SK-N-SH treated with all-trans-retinoic acid at 6 μM for 48 hours (cell line): Measurements from ENCODE around the gene SMKR1.

Experiments used
- ATAC-seq: fragments of 200-7000 bp; cut with Tn5 transposase; 3 replicates; pipeline ENCODE4 v1.9.1; 2020; ENCODE audit warnings: mild to moderate bottlenecking, moderate library complexity
- BACH2 ChIP-seq: fragments of 250-450 bp; sonication (Bioruptor Pico); IDR thresholded peaks from 2 replicates; pipeline ENCODE4 v1.9.0; 2021; ENCODE audit warnings: mild to moderate bottlenecking, borderline replicate concordance
- CREB5 ChIP-seq: fragments of 250-450 bp; sonication (Bioruptor Pico); IDR thresholded peaks from 2 replicates; pipeline ENCODE4 v1.5.1; 2020; ENCODE audit warnings: low read depth, mild to moderate bottlenecking, moderate library complexity
- CSDC2 ChIP-seq: fragments of 250-450 bp; sonication (Bioruptor Pico); IDR thresholded peaks from 2 replicates; pipeline ENCODE4 v1.5.0; 2020; ENCODE audit warnings: mild to moderate bottlenecking, moderate library complexity
- ESRRG ChIP-seq: fragments of 250-450 bp; sonication (Bioruptor Pico); IDR thresholded peaks from 2 replicates; pipeline ENCODE4 v1.6.1; 2021; ENCODE audit warnings: mild to moderate bottlenecking
- GLIS3 ChIP-seq: fragments of 250-450 bp; sonication (Bioruptor Pico); IDR thresholded peaks from 2 replicates; pipeline ENCODE4 v1.5.0; 2020; ENCODE audit warnings: mild to moderate bottlenecking, moderate library complexity
- ISL1 ChIP-seq: fragments of 250-450 bp; sonication (Bioruptor Pico); IDR thresholded peaks from 2 replicates; pipeline ENCODE4 v2.1.2; 2022; ENCODE audit warnings: mild to moderate bottlenecking, moderate library complexity
- POU6F1 ChIP-seq: fragments of 250-450 bp; sonication (Bioruptor Pico); IDR thresholded peaks from 2 replicates; pipeline ENCODE4 v1.8.0; 2021; ENCODE audit warnings: low read depth, mild to moderate bottlenecking, moderate library complexity, borderline replicate concordance
- PPARA ChIP-seq: fragments of 250-450 bp; sonication (Bioruptor Pico); IDR thresholded peaks from 2 replicates; pipeline ENCODE4 v1.5.0; 2020; ENCODE audit warnings: mild to moderate bottlenecking, borderline replicate concordance
- SNAI2 ChIP-seq: fragments of 250-450 bp; sonication (Bioruptor Pico); IDR thresholded peaks from 2 replicates; pipeline ENCODE4 v1.5.0; 2020; ENCODE audit warnings: mild to moderate bottlenecking, moderate library complexity
- TCF4 ChIP-seq: fragments of 250-450 bp; sonication (Bioruptor Pico); IDR thresholded peaks from 2 replicates; pipeline ENCODE4 v1.8.0; 2021; ENCODE audit warnings: mild to moderate bottlenecking, moderate library complexity, borderline replicate concordance
- TOX ChIP-seq: fragments of 250-450 bp; sonication (Bioruptor Pico); IDR thresholded peaks from 2 replicates; pipeline ENCODE4 v1.8.0; 2021; ENCODE audit warnings: mild to moderate bottlenecking, moderate library complexity, borderline replicate concordance
- TSHZ2 ChIP-seq: fragments of 250-450 bp; sonication (Bioruptor Pico); IDR thresholded peaks from 2 replicates; pipeline ENCODE4 v1.5.0; 2020; ENCODE audit warnings: mild to moderate bottlenecking, moderate library complexity
- ZC3H10 ChIP-seq: fragments of 250-450 bp; sonication (Bioruptor Pico); IDR thresholded peaks from 2 replicates; pipeline ENCODE4 v1.5.1; 2021; ENCODE audit warnings: mild to moderate bottlenecking, moderate library complexity
- ZFP3 ChIP-seq: fragments of 250-450 bp; sonication (Bioruptor Pico); IDR thresholded peaks from 2 replicates; pipeline ENCODE4 v1.5.0; 2020; ENCODE audit warnings: mild to moderate bottlenecking, moderate library complexity
- ZFP30 ChIP-seq: fragments of 450-650 bp; formaldehyde crosslinking; IDR thresholded peaks from 2 replicates; pipeline ENCODE4 v1.5.0; 2022; ENCODE audit warnings: mild to moderate bottlenecking, moderate library complexity
- ZNF565 ChIP-seq: fragments of 450-650 bp; formaldehyde crosslinking; conservative IDR thresholded peaks from 2 replicates; pipeline ENCODE4 v1.5.0; 2020; ENCODE audit warnings: low read depth, mild to moderate bottlenecking, moderate library complexity
- ZNF70 ChIP-seq: fragments of 450-650 bp; formaldehyde crosslinking; IDR thresholded peaks from 2 replicates; pipeline ENCODE4 v1.5.0; 2020; ENCODE audit warnings: mild to moderate bottlenecking, moderate library complexity
- TF ChIP-seq, protein P1 (sequence below): fragments of 250-450 bp; sonication (Bioruptor Pico); IDR thresholded peaks from 2 replicates; pipeline ENCODE4 v1.5.1; 2021; ENCODE audit warnings: mild to moderate bottlenecking, moderate library complexity
- TF ChIP-seq, protein P2 (sequence below): fragments of 250-450 bp; sonication (Bioruptor Pico); IDR thresholded peaks from 2 replicates; pipeline ENCODE4 v1.8.0; 2020; ENCODE audit warnings: mild to moderate bottlenecking, moderate library complexity, borderline replicate concordance

The SMKR1 gene

GRCh38 chr7:129503725-129504124 is 1.4 kb downstream of the SMKR1 start (continued):
- TF ChIP-seq POU6F1 (CRISPR knock-in tag) (no peak), ZFP3 (CRISPR knock-in tag) (no peak)

DNA sequence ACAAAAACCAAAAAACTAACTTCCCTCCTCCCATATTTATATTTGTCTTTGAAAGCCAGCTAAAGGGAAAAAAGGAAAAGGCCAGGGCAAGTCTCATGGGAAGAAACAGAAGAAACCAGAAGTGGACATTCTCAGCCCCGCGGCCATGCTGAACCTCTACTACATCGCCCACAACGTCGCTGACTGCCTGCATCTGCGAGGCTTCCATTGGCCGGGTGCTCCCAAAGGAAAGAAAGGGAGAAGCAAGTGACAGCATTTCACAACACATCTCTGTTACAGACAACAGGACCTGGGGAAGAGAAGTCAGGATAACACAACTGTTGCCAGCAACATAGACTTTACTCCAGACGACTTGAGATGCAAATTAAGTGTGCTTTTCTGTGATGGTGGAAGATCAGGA is 9.9 kb downstream of the SMKR1 start:
- no peak for ATAC-seq

GRCh38 chr7:129513546-129513945 is 11.2 kb downstream of the SMKR1 start:
- no peak for ATAC-seq
- no peak for TF ChIP-seq SNAI2
- TF ChIP-seq ZFP30: no peak
- TF ChIP-seq GLIS3 (CRISPR knock-in tag): no peak
- TF ChIP-seq ZC3H10 (CRISPR knock-in tag): no peak
- no peak for TF ChIP-seq CREB5
- no peak for TF ChIP-seq ZNF70 (CRISPR knock-in tag)
- TF ChIP-seq CSDC2: no peak
- no peak for TF ChIP-seq BACH2 (CRISPR knock-in tag)
- TF ChIP-seq PPARA (CRISPR knock-in tag): no peak
- no peak for TF ChIP-seq ZFP3 (CRISPR knock-in tag)
- TF ChIP-seq TCF4: no peak
- TF ChIP-seq, protein P1, sequence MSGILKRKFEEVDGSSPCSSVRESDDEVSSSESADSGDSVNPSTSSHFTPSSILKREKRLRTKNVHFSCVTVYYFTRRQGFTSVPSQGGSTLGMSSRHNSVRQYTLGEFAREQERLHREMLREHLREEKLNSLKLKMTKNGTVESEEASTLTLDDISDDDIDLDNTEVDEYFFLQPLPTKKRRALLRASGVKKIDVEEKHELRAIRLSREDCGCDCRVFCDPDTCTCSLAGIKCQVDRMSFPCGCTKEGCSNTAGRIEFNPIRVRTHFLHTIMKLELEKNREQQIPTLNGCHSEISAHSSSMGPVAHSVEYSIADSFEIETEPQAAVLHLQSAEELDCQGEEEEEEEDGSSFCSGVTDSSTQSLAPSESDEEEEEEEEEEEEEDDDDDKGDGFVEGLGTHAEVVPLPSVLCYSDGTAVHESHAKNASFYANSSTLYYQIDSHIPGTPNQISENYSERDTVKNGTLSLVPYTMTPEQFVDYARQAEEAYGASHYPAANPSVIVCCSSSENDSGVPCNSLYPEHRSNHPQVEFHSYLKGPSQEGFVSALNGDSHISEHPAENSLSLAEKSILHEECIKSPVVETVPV (CRISPR knock-in tag): no peak
- no peak for TF ChIP-seq ISL1

More for the DNA sequence above, 9.9 kb downstream of the SMKR1 start:
- no peak for TF ChIP-seq GLIS3 (CRISPR knock-in tag)
- no peak for TF ChIP-seq TOX (CRISPR knock-in tag)
- TF ChIP-seq BACH2 (CRISPR knock-in tag): no peak
- TF ChIP-seq ESRRG: no peak
- no peak for TF ChIP-seq TCF4
- TF ChIP-seq ZNF565: no peak
- TF ChIP-seq, protein P2, sequence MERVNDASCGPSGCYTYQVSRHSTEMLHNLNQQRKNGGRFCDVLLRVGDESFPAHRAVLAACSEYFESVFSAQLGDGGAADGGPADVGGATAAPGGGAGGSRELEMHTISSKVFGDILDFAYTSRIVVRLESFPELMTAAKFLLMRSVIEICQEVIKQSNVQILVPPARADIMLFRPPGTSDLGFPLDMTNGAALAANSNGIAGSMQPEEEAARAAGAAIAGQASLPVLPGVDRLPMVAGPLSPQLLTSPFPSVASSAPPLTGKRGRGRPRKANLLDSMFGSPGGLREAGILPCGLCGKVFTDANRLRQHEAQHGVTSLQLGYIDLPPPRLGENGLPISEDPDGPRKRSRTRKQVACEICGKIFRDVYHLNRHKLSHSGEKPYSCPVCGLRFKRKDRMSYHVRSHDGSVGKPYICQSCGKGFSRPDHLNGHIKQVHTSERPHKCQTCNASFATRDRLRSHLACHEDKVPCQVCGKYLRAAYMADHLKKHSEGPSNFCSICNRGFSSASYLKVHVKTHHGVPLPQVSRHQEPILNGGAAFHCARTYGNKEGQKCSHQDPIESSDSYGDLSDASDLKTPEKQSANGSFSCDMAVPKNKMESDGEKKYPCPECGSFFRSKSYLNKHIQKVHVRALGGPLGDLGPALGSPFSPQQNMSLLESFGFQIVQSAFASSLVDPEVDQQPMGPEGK (CRISPR knock-in tag): no peak
- no peak for TF ChIP-seq SNAI2
- TF ChIP-seq ZFP30: no peak
- TF ChIP-seq CREB5: no peak
- TF ChIP-seq, protein P1 (CRISPR knock-in tag): no peak
- TF ChIP-seq TSHZ2 (CRISPR knock-in tag): no peak
